HG03039 (cell line): ENCODE measurements around the gene OR14K1.
"Not testable (repeated sequence)": the region's sequence is repeated elsewhere in the genome, so short reads cannot be mapped to it uniquely, and the experiment has no call there.

ENCODE experiments used
- ATAC-seq: cut with Tn5 transposase; IDR thresholded peaks from one replicate; pipeline ENCODE4 v1.9.1; 2021; ENCODE audit warnings: mild to moderate bottlenecking, moderate library complexity; ENCODE audit not compliant: unreplicated experiment

The OR14K1 gene

GRCh38 chr1:247738315-247738714 is at the start of gene OR14K1:
Gene OR14K1, plus strand, starts transcription at chr1:247738615. Its CDS starts 0 bp downstream, at chr1:247738615.
- no peak for ATAC-seq

- no peak for ATAC-seq
These were observed 37.1 kb upstream of the OR14K1 start for GRCh38 chr1:247701338-247701737.

- ATAC-seq = not testable (repeated sequence)
These were observed 27.7 kb upstream of the OR14K1 start for GRCh38 chr1:247710681-247711080.

- ATAC-seq = no peak
These were observed 24.7 kb upstream of the OR14K1 start for GRCh38 chr1:247713753-247714152.

GRCh38 chr1:247716546-247716945 is 21.9 kb upstream of the OR14K1 start, which contains the start of gene OR6F1:
Gene OR6F1, minus strand, starts transcription at chr1:247716646. Its CDS starts 3,891 bp downstream, at chr1:247712755.
- no peak for ATAC-seq

- no peak for ATAC-seq
These were observed 17.2 kb upstream of the OR14K1 start for GRCh38 chr1:247721222-247721621.

GRCh38 chr1:247740721-247741120 is 2.3 kb downstream of the OR14K1 start:
- no peak for ATAC-seq

- ATAC-seq = no peak
These were observed 3.3 kb downstream of the OR14K1 start for GRCh38 chr1:247741756-247742155.

- not testable (repeated sequence) for ATAC-seq
These were observed 3.9 kb downstream of the OR14K1 start for GRCh38 chr1:247742215-247742760.

- ATAC-seq = no peak
These were observed 8.0 kb downstream of the OR14K1 start for GRCh38 chr1:247746391-247746935.

- no peak for ATAC-seq
These were observed 9.2 kb downstream of the OR14K1 start for GRCh38 chr1:247747616-247748015.

GRCh38 chr1:247748041-247748440 is 9.6 kb downstream of the OR14K1 start, which contains the start of gene OR14A2:
Gene OR14A2, minus strand, starts transcription at chr1:247748141.
- no peak for ATAC-seq

- no peak for ATAC-seq
These were observed 11.5 kb downstream of the OR14K1 start for GRCh38 chr1:247749870-247750269.

GRCh38 chr1:247754311-247754710 is 15.9 kb downstream of the OR14K1 start:
- ATAC-seq = not testable (repeated sequence)

- no peak for ATAC-seq
These were observed 22.0 kb downstream of the OR14K1 start, which contains the start of gene OR1C1 for GRCh38 chr1:247760456-247760855. Gene OR1C1, minus strand, starts transcription at chr1:247760556. Its CDS starts 2,150 bp downstream, at chr1:247758406.

GRCh38 chr1:247769603-247770002 is 31.2 kb downstream of the OR14K1 start:
- ATAC-seq = no peak
